ENCODE results near the gene MIER1.

DNA sequence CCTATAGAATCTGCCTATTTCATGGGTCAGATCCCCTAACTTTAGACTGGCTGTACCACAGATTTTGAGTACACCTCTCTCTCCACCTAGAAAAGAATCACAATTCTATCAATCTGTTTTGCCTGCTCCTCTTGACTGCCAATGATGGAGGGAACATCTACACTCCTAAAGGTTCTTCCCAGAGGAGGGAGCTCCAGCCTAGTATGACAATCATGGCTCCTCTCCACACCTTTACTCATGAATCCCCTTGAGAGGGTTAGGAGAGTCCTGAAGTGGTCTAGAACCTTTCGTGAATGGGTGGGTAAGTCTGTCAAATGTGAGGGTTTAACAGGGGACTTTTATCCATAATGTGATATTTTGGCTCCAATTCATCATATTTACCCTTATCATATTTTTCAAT, 48.1 kb upstream of the MIER1 start:
- TF ChIP-seq PRDM1 (tag by site-specific recombination; IDR thresholded peaks at IDR 0.05) = no peak
- TF ChIP-seq RBAK (tag by site-specific recombination; IDR thresholded peaks at IDR 0.05) = no peak
- TF ChIP-seq ZNF155 (tag by site-specific recombination; IDR thresholded peaks at IDR 0.05) = no peak
- TF ChIP-seq, protein P1, sequence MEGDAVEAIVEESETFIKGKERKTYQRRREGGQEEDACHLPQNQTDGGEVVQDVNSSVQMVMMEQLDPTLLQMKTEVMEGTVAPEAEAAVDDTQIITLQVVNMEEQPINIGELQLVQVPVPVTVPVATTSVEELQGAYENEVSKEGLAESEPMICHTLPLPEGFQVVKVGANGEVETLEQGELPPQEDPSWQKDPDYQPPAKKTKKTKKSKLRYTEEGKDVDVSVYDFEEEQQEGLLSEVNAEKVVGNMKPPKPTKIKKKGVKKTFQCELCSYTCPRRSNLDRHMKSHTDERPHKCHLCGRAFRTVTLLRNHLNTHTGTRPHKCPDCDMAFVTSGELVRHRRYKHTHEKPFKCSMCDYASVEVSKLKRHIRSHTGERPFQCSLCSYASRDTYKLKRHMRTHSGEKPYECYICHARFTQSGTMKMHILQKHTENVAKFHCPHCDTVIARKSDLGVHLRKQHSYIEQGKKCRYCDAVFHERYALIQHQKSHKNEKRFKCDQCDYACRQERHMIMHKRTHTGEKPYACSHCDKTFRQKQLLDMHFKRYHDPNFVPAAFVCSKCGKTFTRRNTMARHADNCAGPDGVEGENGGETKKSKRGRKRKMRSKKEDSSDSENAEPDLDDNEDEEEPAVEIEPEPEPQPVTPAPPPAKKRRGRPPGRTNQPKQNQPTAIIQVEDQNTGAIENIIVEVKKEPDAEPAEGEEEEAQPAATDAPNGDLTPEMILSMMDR (tag by site-specific recombination; IDR thresholded peaks at IDR 0.05) = no peak
- TF ChIP-seq, protein P2, sequence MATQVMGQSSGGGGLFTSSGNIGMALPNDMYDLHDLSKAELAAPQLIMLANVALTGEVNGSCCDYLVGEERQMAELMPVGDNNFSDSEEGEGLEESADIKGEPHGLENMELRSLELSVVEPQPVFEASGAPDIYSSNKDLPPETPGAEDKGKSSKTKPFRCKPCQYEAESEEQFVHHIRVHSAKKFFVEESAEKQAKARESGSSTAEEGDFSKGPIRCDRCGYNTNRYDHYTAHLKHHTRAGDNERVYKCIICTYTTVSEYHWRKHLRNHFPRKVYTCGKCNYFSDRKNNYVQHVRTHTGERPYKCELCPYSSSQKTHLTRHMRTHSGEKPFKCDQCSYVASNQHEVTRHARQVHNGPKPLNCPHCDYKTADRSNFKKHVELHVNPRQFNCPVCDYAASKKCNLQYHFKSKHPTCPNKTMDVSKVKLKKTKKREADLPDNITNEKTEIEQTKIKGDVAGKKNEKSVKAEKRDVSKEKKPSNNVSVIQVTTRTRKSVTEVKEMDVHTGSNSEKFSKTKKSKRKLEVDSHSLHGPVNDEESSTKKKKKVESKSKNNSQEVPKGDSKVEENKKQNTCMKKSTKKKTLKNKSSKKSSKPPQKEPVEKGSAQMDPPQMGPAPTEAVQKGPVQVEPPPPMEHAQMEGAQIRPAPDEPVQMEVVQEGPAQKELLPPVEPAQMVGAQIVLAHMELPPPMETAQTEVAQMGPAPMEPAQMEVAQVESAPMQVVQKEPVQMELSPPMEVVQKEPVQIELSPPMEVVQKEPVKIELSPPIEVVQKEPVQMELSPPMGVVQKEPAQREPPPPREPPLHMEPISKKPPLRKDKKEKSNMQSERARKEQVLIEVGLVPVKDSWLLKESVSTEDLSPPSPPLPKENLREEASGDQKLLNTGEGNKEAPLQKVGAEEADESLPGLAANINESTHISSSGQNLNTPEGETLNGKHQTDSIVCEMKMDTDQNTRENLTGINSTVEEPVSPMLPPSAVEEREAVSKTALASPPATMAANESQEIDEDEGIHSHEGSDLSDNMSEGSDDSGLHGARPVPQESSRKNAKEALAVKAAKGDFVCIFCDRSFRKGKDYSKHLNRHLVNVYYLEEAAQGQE (tag by site-specific recombination; IDR thresholded peaks at IDR 0.05) = no peak
- no peak for TF ChIP-seq SP2 (tag by site-specific recombination; IDR thresholded peaks at IDR 0.05)
- TF ChIP-seq ZEB2 (tag by site-specific recombination; IDR thresholded peaks at IDR 0.05) = no peak
- TF ChIP-seq, protein P3, sequence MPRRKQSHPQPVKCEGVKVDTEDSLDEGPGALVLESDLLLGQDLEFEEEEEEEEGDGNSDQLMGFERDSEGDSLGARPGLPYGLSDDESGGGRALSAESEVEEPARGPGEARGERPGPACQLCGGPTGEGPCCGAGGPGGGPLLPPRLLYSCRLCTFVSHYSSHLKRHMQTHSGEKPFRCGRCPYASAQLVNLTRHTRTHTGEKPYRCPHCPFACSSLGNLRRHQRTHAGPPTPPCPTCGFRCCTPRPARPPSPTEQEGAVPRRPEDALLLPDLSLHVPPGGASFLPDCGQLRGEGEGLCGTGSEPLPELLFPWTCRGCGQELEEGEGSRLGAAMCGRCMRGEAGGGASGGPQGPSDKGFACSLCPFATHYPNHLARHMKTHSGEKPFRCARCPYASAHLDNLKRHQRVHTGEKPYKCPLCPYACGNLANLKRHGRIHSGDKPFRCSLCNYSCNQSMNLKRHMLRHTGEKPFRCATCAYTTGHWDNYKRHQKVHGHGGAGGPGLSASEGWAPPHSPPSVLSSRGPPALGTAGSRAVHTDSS (tag by site-specific recombination; IDR thresholded peaks at IDR 0.05) = no peak
- no peak for TF ChIP-seq ZNF777 (tag by site-specific recombination; IDR thresholded peaks at IDR 0.05; ENCODE audit: borderline replicate concordance)

Data from HEK293 (cell line).